ENCODE data around the gene INSYN2B.

The INSYN2B gene

DNA sequence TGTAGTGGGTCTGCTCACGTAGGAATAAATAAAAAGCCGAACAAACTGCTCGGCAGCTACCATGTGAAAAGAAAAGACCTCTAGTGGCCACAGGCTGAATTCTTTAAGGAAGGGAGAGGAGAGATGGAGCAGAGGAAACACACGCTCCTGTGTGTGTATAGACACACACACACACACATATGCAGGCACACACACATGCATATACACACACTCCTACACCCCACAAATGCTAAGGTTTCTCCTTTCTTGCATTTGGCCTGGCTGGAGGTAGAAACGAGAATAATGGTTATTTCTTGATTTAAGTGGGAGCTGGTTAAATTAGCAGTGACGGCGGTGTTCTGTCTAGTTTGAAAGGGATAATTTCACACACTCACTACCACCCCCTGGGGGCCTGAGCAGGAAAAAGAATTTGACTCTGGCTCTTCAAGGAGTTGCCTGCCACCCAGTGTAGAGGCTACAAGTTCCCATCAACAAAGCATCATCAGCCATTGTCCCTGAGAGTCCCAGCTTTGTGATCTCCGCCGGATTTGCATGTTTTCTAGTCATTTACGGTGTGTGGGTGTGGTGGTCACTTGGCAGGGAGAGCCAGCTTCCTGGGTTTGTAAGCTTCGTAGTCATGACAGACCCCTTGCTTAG is at the start of gene INSYN2B:
INSYN2B (minus strand) TSS at position 78 of the 636 bp plus-strand sequence. CDS start 96,597 bp downstream, outside the sequence.
- Histone ChIP-seq H3K36me3 (ENCODE audit: control insufficient read depth in 2 of 2, insufficient read depth in 2 of 2, low read length in 2 of 2) (no peaks in the 10 kb centered on the region), H3K4me1 (ENCODE audit: control insufficient read depth in 2 of 2, insufficient read depth in 2 of 2, low read length in 2 of 2) (no peaks in the 10 kb centered on the region), H3K27ac (ENCODE audit: low read depth in 2 of 2, low read length in 2 of 2) (no peak within 1 kb of the TSS), H3K4me3 (ENCODE audit: low read length in 2 of 2) (no peak within 1 kb of the TSS), H3K9ac (ENCODE audit: low read depth in 1 of 2, low read length in 2 of 2) (no peak within 1 kb of the TSS), H3K27me3 (ENCODE audit: control insufficient read depth in 2 of 2, insufficient read depth in 2 of 2, low read length in 2 of 2) (no peaks in the 10 kb centered on the region), H3K9me3 (ENCODE audit: control insufficient read depth in 2 of 2, low read length in 2 of 2) (no peaks in the 10 kb centered on the region)

DNA sequence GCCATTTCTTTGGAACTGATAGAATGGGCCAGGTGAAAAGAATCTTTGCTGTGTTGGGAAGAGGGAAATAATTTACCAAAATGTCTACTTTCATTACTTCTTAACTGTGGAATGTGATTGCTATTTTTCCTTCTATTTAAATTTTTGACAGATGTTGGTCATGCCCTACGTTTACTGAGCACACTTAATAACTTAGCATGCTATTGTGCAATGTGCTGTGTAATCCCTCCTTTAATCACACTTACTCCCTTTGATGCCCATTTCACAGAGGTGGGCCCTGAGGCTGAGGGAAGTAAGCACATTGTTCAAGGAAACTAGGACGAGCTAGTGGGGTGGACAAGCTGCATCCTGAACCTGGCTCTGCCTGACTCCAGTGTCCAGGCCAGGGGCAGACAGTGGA is 47.8 kb upstream of the INSYN2B start:
- Histone ChIP-seq H3K9me3 (ENCODE audit: control insufficient read depth in 2 of 2, low read length in 2 of 2) (no peaks in the 10 kb centered on the region), H3K9ac (ENCODE audit: low read depth in 1 of 2, low read length in 2 of 2) (no peak overlapping the region), H3K27me3 (ENCODE audit: control insufficient read depth in 2 of 2, insufficient read depth in 2 of 2, low read length in 2 of 2) (no peaks in the 10 kb centered on the region), H3K27ac (ENCODE audit: low read depth in 2 of 2, low read length in 2 of 2) (no peak overlapping the region), H3K4me1 (ENCODE audit: control insufficient read depth in 2 of 2, insufficient read depth in 2 of 2, low read length in 2 of 2) (no peaks in the 10 kb centered on the region), H3K4me3 (ENCODE audit: low read length in 2 of 2) (no peak overlapping the region), H3K36me3 (ENCODE audit: control insufficient read depth in 2 of 2, insufficient read depth in 2 of 2, low read length in 2 of 2) (peaks cover 0 to 3% of the 10 kb centered on the region in 2 donors)

DNA sequence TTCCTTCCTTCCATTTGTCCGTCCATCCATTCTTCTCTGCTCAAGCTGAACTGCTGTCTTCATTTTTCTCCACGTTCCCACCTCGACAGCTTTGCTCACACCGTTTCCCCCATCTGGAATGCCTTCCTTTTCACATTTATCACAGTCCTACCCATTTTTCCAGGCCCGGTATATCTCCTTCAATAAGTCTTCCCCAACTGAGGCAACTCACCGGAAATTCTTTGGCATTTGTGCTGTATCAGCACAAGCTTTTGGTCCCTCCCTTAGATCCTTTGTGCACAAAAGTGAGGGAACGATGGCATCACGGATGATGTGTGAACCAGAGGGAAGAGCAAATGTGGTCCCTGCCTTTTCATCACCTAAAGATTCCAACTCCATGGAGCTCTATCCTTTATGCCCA is 45.6 kb upstream of the INSYN2B start:
- H3K4me3 ChIP-seq (ENCODE audit: low read length in 2 of 2): no peak overlapping the region
- no peaks in the 10 kb centered on the region for H3K4me1 ChIP-seq (ENCODE audit: control insufficient read depth in 2 of 2, insufficient read depth in 2 of 2, low read length in 2 of 2)
- peaks cover 0 to 3% of the 10 kb centered on the region in 2 donors for H3K36me3 ChIP-seq (ENCODE audit: control insufficient read depth in 2 of 2, insufficient read depth in 2 of 2, low read length in 2 of 2)
- no peak overlapping the region for H3K9ac ChIP-seq (ENCODE audit: low read depth in 1 of 2, low read length in 2 of 2)
- H3K27me3 ChIP-seq (ENCODE audit: control insufficient read depth in 2 of 2, insufficient read depth in 2 of 2, low read length in 2 of 2): no peaks in the 10 kb centered on the region
- no peak overlapping the region for H3K27ac ChIP-seq (ENCODE audit: low read depth in 2 of 2, low read length in 2 of 2)
- no peaks in the 10 kb centered on the region for H3K9me3 ChIP-seq (ENCODE audit: control insufficient read depth in 2 of 2, low read length in 2 of 2)

DNA sequence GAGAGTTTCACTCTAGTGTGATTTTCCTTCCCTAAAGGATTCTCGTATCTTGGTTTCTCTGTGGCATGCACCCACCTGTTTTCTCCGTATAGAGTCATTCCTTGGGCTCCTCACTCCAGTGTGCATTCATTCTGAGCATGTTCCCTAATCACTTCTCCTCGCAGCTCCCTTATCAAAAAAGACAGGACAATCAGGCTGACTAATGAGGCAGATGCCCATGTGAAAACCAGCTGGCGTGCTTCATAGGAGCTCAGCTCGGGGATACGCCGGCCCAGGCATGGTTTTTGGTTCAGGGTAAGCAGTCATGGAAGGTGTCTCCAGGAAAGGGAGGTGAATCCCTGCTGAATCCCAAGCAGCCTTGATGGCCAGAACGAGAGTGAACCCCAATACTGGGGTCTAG is 41.2 kb upstream of the INSYN2B start:
- H3K4me1 ChIP-seq (ENCODE audit: control insufficient read depth in 2 of 2, insufficient read depth in 2 of 2, low read length in 2 of 2): no peaks in the 10 kb centered on the region
- no peaks in the 10 kb centered on the region for H3K27me3 ChIP-seq (ENCODE audit: control insufficient read depth in 2 of 2, insufficient read depth in 2 of 2, low read length in 2 of 2)
- H3K9me3 ChIP-seq (ENCODE audit: control insufficient read depth in 2 of 2, low read length in 2 of 2): no peaks in the 10 kb centered on the region
- no peak overlapping the region for H3K27ac ChIP-seq (ENCODE audit: low read depth in 2 of 2, low read length in 2 of 2)
- peaks cover 0 to 2% of the 10 kb centered on the region in 2 donors for H3K36me3 ChIP-seq (ENCODE audit: control insufficient read depth in 2 of 2, insufficient read depth in 2 of 2, low read length in 2 of 2)
- H3K4me3 ChIP-seq (ENCODE audit: low read length in 2 of 2): no peak overlapping the region
- no peak overlapping the region for H3K9ac ChIP-seq (ENCODE audit: low read depth in 1 of 2, low read length in 2 of 2)

DNA sequence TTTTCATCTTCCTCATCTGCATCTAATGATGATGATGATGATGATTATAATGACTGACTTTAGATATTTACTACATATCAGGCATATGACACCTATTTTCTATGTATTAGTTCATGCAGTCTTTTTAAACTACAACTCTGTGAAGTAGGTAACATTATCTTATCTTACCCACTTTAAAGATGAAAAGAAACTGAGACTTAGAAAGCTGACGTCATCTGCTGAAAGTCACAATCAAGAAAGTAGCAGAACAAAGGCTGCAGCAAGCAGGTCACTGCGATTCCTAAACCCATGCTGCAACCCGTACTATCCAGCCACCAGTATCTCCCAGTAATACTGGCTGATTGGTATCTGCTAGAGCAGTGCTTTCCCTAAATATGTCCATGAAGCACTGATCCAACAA is 40.1 kb upstream of the INSYN2B start:
- no peaks in the 10 kb centered on the region for H3K4me1 ChIP-seq (ENCODE audit: control insufficient read depth in 2 of 2, insufficient read depth in 2 of 2, low read length in 2 of 2)
- no peak overlapping the region for H3K4me3 ChIP-seq (ENCODE audit: low read length in 2 of 2)
- no peak overlapping the region for H3K27ac ChIP-seq (ENCODE audit: low read depth in 2 of 2, low read length in 2 of 2)
- H3K27me3 ChIP-seq (ENCODE audit: control insufficient read depth in 2 of 2, insufficient read depth in 2 of 2, low read length in 2 of 2): no peaks in the 10 kb centered on the region
- H3K9ac ChIP-seq (ENCODE audit: low read depth in 1 of 2, low read length in 2 of 2): no peak overlapping the region
- peaks cover 0 to 2% of the 10 kb centered on the region in 2 donors for H3K36me3 ChIP-seq (ENCODE audit: control insufficient read depth in 2 of 2, insufficient read depth in 2 of 2, low read length in 2 of 2)
- H3K9me3 ChIP-seq (ENCODE audit: control insufficient read depth in 2 of 2, low read length in 2 of 2): no peaks in the 10 kb centered on the region

DNA sequence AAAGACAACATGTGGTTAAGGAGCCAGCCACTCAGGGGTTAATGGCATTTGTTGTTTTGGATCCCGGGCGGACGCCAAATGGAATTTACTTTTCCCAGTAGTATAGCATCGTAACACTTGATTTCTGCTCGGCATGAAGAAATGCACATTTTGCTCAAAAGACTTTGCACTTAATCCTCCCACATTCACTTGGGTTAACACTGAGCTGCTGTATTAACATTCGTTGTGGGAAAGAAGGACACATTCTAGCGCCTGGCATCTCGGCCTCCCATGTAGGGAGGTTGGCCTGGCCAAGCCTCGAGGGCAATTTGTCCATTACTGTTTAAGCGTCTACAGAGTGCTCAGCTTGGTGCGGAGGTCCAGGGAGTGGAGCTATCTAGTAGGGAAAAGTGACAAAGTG is 32.3 kb upstream of the INSYN2B start:
- Histone ChIP-seq H3K9me3 (ENCODE audit: control insufficient read depth in 2 of 2, low read length in 2 of 2) (no peaks in the 10 kb centered on the region), H3K4me3 (ENCODE audit: low read length in 2 of 2) (no peak overlapping the region), H3K4me1 (ENCODE audit: control insufficient read depth in 2 of 2, insufficient read depth in 2 of 2, low read length in 2 of 2) (no peaks in the 10 kb centered on the region), H3K9ac (ENCODE audit: low read depth in 1 of 2, low read length in 2 of 2) (no peak overlapping the region), H3K27ac (ENCODE audit: low read depth in 2 of 2, low read length in 2 of 2) (no peak overlapping the region), H3K27me3 (ENCODE audit: control insufficient read depth in 2 of 2, insufficient read depth in 2 of 2, low read length in 2 of 2) (no peaks in the 10 kb centered on the region), H3K36me3 (ENCODE audit: control insufficient read depth in 2 of 2, insufficient read depth in 2 of 2, low read length in 2 of 2) (peaks cover 0 to 2% of the 10 kb centered on the region in 2 donors)

DNA sequence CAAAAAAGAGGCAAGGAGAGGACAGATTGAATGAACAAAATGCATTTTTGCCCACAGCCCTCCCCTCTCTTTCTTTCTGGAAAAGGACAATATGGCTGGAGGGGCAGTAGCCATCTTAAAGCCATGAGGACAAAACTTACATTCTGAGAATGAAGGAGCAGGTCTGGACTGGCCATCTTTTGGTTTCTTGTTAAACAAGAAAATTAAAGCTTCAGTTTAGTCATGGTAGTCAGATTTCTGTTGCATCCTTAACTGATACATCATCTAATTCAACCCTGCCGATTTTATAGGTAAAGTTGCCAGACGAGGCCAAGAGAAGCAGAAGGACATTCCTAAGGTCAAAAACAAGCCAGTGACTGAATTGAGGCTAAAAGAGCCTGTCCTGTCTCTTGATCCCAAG is 31.5 kb upstream of the INSYN2B start:
- no peak overlapping the region for H3K9ac ChIP-seq (ENCODE audit: low read depth in 1 of 2, low read length in 2 of 2)

DNA sequence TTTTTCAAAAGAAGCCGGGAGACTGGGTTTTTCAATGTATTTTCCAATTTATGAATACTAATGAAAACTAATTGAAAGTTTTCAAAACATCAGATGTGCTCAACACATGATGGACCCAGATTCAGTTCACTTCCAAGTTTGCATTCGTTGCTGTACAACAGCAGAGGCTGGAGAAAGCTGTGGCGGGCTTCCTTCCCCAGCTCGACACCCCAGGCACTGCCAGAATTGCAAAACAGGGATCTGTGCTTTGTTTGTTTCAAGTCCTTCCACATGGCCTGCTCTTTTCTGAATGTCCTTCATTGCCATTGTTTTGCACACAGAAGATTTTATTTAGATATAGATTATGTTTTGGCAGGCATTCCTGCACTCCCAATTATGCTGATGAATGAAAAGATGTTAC is 30.3 kb upstream of the INSYN2B start:
- Histone ChIP-seq H3K4me3 (ENCODE audit: low read length in 2 of 2) (no peak overlapping the region), H3K4me1 (ENCODE audit: control insufficient read depth in 2 of 2, insufficient read depth in 2 of 2, low read length in 2 of 2) (no peaks in the 10 kb centered on the region), H3K27me3 (ENCODE audit: control insufficient read depth in 2 of 2, insufficient read depth in 2 of 2, low read length in 2 of 2) (no peaks in the 10 kb centered on the region), H3K9ac (ENCODE audit: low read depth in 1 of 2, low read length in 2 of 2) (no peak overlapping the region), H3K36me3 (ENCODE audit: control insufficient read depth in 2 of 2, insufficient read depth in 2 of 2, low read length in 2 of 2) (no peaks in the 10 kb centered on the region), H3K27ac (ENCODE audit: low read depth in 2 of 2, low read length in 2 of 2) (no peak overlapping the region), H3K9me3 (ENCODE audit: control insufficient read depth in 2 of 2, low read length in 2 of 2) (no peaks in the 10 kb centered on the region)

More for the DNA sequence above, 31.5 kb upstream of the INSYN2B start:
- no peak overlapping the region for H3K4me3 ChIP-seq (ENCODE audit: low read length in 2 of 2)
- no peaks in the 10 kb centered on the region for H3K27me3 ChIP-seq (ENCODE audit: control insufficient read depth in 2 of 2, insufficient read depth in 2 of 2, low read length in 2 of 2)
- no peaks in the 10 kb centered on the region for H3K4me1 ChIP-seq (ENCODE audit: control insufficient read depth in 2 of 2, insufficient read depth in 2 of 2, low read length in 2 of 2)
- H3K9me3 ChIP-seq (ENCODE audit: control insufficient read depth in 2 of 2, low read length in 2 of 2): no peaks in the 10 kb centered on the region
- no peak overlapping the region for H3K27ac ChIP-seq (ENCODE audit: low read depth in 2 of 2, low read length in 2 of 2)
- H3K36me3 ChIP-seq (ENCODE audit: control insufficient read depth in 2 of 2, insufficient read depth in 2 of 2, low read length in 2 of 2): no peaks in the 10 kb centered on the region

DNA sequence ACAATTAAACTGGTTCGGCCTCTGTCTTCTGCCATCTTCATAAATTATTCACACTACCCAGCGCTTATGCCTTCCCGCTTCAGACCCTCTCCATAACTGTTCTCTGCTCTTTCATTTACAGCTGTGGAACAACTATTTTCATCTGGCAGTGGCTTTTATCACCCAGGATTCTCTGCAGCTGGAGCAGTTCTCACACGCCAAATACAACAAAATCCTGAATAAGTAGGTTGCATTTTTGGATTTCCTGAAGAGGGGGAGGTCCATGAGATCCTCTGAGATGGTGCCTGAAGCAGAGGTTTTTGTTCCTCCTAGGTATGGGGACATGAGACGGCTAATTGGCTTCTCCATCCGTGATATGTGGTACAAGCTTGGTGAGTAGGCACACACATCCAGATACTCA is 28.1 kb upstream of the INSYN2B start:
- no peaks in the 10 kb centered on the region for H3K36me3 ChIP-seq (ENCODE audit: control insufficient read depth in 2 of 2, insufficient read depth in 2 of 2, low read length in 2 of 2)
- H3K4me1 ChIP-seq (ENCODE audit: control insufficient read depth in 2 of 2, insufficient read depth in 2 of 2, low read length in 2 of 2): no peaks in the 10 kb centered on the region
- no peaks in the 10 kb centered on the region for H3K9me3 ChIP-seq (ENCODE audit: control insufficient read depth in 2 of 2, low read length in 2 of 2)
- H3K27ac ChIP-seq (ENCODE audit: low read depth in 2 of 2, low read length in 2 of 2): no peak overlapping the region
- no peak overlapping the region for H3K4me3 ChIP-seq (ENCODE audit: low read length in 2 of 2)
- no peaks in the 10 kb centered on the region for H3K27me3 ChIP-seq (ENCODE audit: control insufficient read depth in 2 of 2, insufficient read depth in 2 of 2, low read length in 2 of 2)
- H3K9ac ChIP-seq (ENCODE audit: low read depth in 1 of 2, low read length in 2 of 2): no peak overlapping the region

DNA sequence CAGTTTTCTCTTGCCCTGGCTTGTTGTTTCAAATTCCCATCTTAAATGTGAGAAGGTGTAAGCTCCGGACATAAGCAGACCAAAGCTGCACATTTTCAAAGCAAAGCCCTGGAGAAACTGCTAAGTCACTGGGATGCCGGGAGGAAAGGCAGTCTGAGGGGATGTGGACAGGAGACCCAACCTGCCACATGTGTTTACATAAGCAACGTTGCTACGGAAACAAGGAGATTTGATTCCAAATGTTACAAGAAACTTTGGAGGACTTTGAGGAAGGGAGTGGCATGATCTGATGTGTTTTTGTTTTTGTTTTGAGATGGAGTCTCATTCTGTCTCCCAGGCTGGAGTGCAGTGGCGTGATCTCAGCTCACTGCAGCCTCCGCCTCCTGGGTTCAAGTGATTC is 25.7 kb upstream of the INSYN2B start:
- H3K27me3 ChIP-seq (ENCODE audit: control insufficient read depth in 2 of 2, insufficient read depth in 2 of 2, low read length in 2 of 2): no peaks in the 10 kb centered on the region
- no peak overlapping the region for H3K27ac ChIP-seq (ENCODE audit: low read depth in 2 of 2, low read length in 2 of 2)
- H3K9me3 ChIP-seq (ENCODE audit: control insufficient read depth in 2 of 2, low read length in 2 of 2): no peaks in the 10 kb centered on the region
- H3K9ac ChIP-seq (ENCODE audit: low read depth in 1 of 2, low read length in 2 of 2): no peak overlapping the region
- H3K4me1 ChIP-seq (ENCODE audit: control insufficient read depth in 2 of 2, insufficient read depth in 2 of 2, low read length in 2 of 2): no peaks in the 10 kb centered on the region
- no peak overlapping the region for H3K4me3 ChIP-seq (ENCODE audit: low read length in 2 of 2)
- no peaks in the 10 kb centered on the region for H3K36me3 ChIP-seq (ENCODE audit: control insufficient read depth in 2 of 2, insufficient read depth in 2 of 2, low read length in 2 of 2)

DNA sequence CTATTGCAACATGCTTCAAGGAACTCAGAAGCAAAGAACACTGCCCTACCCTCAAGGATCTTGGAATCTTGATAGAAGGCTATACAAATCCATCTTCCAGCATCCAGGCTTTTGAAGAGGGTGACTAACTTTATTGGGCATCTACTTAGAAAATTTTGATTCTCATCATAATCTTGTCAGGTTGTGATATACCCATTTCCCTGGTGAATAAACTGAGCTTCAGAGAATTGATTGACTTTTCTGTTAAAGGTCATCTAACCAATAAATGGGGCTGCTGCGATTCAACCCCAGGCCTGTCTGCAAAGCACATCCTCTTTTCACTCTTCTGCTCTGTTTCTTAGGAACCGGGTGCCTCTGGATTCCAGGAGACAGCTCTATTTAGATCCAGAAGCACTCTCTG is 19.9 kb upstream of the INSYN2B start:
- no peak overlapping the region for H3K27ac ChIP-seq (ENCODE audit: low read depth in 2 of 2, low read length in 2 of 2)

More for the DNA sequence above, 19.9 kb upstream of the INSYN2B start:
- Histone ChIP-seq H3K4me3 (ENCODE audit: low read length in 2 of 2) (no peak overlapping the region), H3K9ac (ENCODE audit: low read depth in 1 of 2, low read length in 2 of 2) (no peak overlapping the region), H3K4me1 (ENCODE audit: control insufficient read depth in 2 of 2, insufficient read depth in 2 of 2, low read length in 2 of 2) (no peaks in the 10 kb centered on the region), H3K9me3 (ENCODE audit: control insufficient read depth in 2 of 2, low read length in 2 of 2) (no peaks in the 10 kb centered on the region), H3K27me3 (ENCODE audit: control insufficient read depth in 2 of 2, insufficient read depth in 2 of 2, low read length in 2 of 2) (no peaks in the 10 kb centered on the region), H3K36me3 (ENCODE audit: control insufficient read depth in 2 of 2, insufficient read depth in 2 of 2, low read length in 2 of 2) (no peaks in the 10 kb centered on the region)

Data from mucosa of rectum (tissue), 2 donors.